Gastroesophageal sphincter (tissue), 4 donors: ENCODE data around the gene COL18A1. TPM values are rescaled to one million over a fixed set of nuclear protein-coding genes. Genes with fewer than 3 reads are reported as not detected.

Source experiments
- ATAC-seq: fragments of 150-250 bp; one replicate; pipeline ENCODE4 v1.9.1; 2016; ENCODE audit warnings: mild to moderate bottlenecking, moderate library complexity
- H3K27ac ChIP-seq, 4 donors: fragments of 200-600 bp; sonication (generic) in 3 of 4; 1 replicate in 3 of 4; 2 replicates in 1 of 4; pipeline ENCODE4 v1.5.1; 2016 to 2019
- H3K27me3 ChIP-seq: fragments of 200-600 bp; sonication (generic); one replicate; pipeline ENCODE4 v1.5.1; 2019
- H3K36me3 ChIP-seq, 2 donors: fragments of 200-600 bp; sonication (generic); one replicate each; pipeline ENCODE4 v1.5.1; 2019; ENCODE audit warnings: control low read depth in 1 of 2
- H3K4me1 ChIP-seq, 3 donors: fragments of 200-600 bp; sonication (generic); 1 replicate in 2 of 3; 2 replicates in 1 of 3; pipeline ENCODE4 v1.5.1; 2016 to 2019; ENCODE audit warnings: control low read depth in 2 of 3
- H3K4me3 ChIP-seq, 2 donors: fragments of 200-600 bp; sonication (generic); one replicate each; pipeline ENCODE4 v1.5.1; 2019; ENCODE audit warnings: mild to moderate bottlenecking in 1 of 2, moderate library complexity in 1 of 2
- H3K9me3 ChIP-seq, 3 donors: fragments of 200-600 bp; sonication (generic); one replicate each; pipeline ENCODE4 v1.5.1; 2017 to 2019; ENCODE audit warnings: control low read depth in 2 of 3
- EP300 ChIP-seq: sonication (generic); formaldehyde crosslinking; IDR thresholded peaks from one replicate; pipeline ENCODE4 v1.6.1; 2017; ENCODE audit warnings: antibody characterized with exemption, mild to moderate bottlenecking
- POLR2A ChIP-seq, 2 donors: fragments of 450-650 bp; IDR thresholded peaks; one replicate each; pipeline ENCODE4 v1.6.1; 2017; ENCODE audit warnings: antibody characterized with exemption in 2 of 2, mild to moderate bottlenecking in 2 of 2, moderate library complexity in 1 of 2
- POLR2AphosphoS5 ChIP-seq: sonication (generic); formaldehyde crosslinking; IDR thresholded peaks from one replicate; pipeline ENCODE4 v1.6.1; 2017; ENCODE audit warnings: antibody characterized with exemption
- WGBS, 2 donors: methylation state at CpG; one replicate each; pipeline ENCODE4 v1.1.5; 2018; ENCODE audit warnings: low coverage in 1 of 2; 5-methylcytosine and 5-hydroxymethylcytosine counted together
- total RNA-seq, 4 donors: library from RNA; depleted of rRNA; stranded (reverse); fragments of >200 nt; gene quantifications; one replicate each; pipeline ENCODE4 v1.1.0, GENCODE V29; 2016
- TF ChIP-seq, protein P1 (sequence below), 4 experiments: fragments of 200-600 bp in 2 of 4; fragments of 450-650 bp in 2 of 4; sonication (generic) in 1 of 4; IDR thresholded peaks; one replicate each; pipeline ENCODE4 v1.5.1; 2017 to 2019; ENCODE audit warnings: antibody characterized with exemption in 4 of 4, mild to moderate bottlenecking in 2 of 4, moderate library complexity in 2 of 4

Gene COL18A1
- total RNA-seq, 4 donors from 2014 or later = 69.3 to 116 (median 78.4) TPM

DNA sequence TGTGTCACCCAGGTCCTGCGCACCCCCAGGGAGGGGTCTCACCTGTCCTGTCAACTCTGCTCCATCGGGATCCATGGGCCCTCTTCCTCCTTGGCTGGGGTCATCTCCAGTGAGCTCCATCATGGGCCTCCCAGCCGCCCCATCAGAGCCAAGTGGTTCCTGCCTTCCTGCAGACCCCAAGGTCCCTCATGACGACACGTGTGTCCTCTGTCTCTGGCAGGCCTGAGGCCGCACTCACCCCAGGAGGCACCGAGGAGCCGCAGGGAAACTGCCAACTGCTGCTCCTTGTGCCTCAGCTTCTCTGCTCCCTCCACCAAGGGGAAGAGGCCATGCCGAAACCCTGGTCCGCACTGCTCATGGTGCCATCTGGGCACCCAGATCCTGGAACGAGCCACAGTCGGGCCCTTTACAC, 46.8 kb downstream of the COL18A1 start:
- WGBS, 2 donors = 72% methylated on average over 4 of the region's 12 CpGs; no CpG with 5 or more reads in 1 of the 2 donors
- ATAC-seq = no peak
- peaks cover 0 to 12% of the 10 kb centered on the region in 2 donors for H3K36me3 ChIP-seq

DNA sequence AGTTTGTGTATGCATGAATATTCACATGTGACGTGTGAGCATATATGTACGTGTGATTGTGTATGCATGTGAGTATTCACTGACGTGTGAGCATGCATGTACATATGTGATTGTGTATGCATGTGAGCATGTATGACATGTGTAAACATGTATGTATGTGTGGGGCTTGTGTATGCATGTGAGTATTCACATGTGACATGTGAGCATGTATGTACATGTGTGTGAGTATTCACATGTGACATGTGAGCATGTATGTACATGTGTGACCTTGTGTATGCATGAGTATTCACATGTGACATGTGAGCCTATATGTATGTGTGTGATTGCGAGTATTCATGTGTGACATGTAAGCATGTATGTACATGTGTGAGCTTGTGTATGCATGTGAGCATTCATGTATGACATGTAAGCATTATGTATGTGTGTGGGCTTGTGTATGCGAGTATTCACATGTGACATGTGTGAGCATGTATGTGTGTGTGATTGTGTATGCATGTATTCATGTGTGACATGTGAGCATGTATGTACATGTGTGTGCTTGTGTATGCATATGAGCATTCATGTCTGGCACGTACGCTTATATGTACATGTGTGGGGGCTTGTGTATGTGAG, 47.8 kb downstream of the COL18A1 start:
- no peak overlapping the region for H3K27ac ChIP-seq
- no peak for ATAC-seq
- TF ChIP-seq EP300 = no peak
- TF ChIP-seq POLR2AphosphoS5 = no peak
- TF ChIP-seq POLR2A (IDR thresholded peaks at IDR 0.05) = no peak
- TF ChIP-seq, protein P1, sequence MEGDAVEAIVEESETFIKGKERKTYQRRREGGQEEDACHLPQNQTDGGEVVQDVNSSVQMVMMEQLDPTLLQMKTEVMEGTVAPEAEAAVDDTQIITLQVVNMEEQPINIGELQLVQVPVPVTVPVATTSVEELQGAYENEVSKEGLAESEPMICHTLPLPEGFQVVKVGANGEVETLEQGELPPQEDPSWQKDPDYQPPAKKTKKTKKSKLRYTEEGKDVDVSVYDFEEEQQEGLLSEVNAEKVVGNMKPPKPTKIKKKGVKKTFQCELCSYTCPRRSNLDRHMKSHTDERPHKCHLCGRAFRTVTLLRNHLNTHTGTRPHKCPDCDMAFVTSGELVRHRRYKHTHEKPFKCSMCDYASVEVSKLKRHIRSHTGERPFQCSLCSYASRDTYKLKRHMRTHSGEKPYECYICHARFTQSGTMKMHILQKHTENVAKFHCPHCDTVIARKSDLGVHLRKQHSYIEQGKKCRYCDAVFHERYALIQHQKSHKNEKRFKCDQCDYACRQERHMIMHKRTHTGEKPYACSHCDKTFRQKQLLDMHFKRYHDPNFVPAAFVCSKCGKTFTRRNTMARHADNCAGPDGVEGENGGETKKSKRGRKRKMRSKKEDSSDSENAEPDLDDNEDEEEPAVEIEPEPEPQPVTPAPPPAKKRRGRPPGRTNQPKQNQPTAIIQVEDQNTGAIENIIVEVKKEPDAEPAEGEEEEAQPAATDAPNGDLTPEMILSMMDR (IDR thresholded peaks at IDR 0.05) = no peak
- no peak overlapping the region for H3K4me3 ChIP-seq
- peaks cover 45% of the 10 kb centered on the region for H3K27me3 ChIP-seq
- WGBS, 2 donors = 93 to 97% methylated on average over 7 of the region's 7 CpGs
- H3K4me1 ChIP-seq = peaks cover 0 to 57% (median 12%) of the 10 kb centered on the region in 3 donors
- no peaks in the 10 kb centered on the region for H3K9me3 ChIP-seq
- peaks cover 0 to 12% of the 10 kb centered on the region in 2 donors for H3K36me3 ChIP-seq

More for the DNA sequence above, 46.8 kb downstream of the COL18A1 start:
- Histone ChIP-seq H3K27ac (no peak overlapping the region), H3K9me3 (peaks cover 0 to 2% (median 0%) of the 10 kb centered on the region in 3 donors), H3K4me3 (no peak overlapping the region), H3K4me1 (peaks cover 0 to 47% (median 12%) of the 10 kb centered on the region in 3 donors), H3K27me3 (peaks cover 35% of the 10 kb centered on the region)
- TF ChIP-seq POLR2A (IDR thresholded peaks at IDR 0.05) (no peak), EP300 (no peak), POLR2AphosphoS5 (no peak)
- TF ChIP-seq, protein P1 (IDR thresholded peaks at IDR 0.05) = no peak

- Histone ChIP-seq H3K27ac (peak overlapping the region in 1 of 4 donors; percentile 17), H3K4me3 (no peak overlapping the region)
- 70 to 95% methylated on average over 4 to 9 of the region's 13 CpGs for WGBS, 2 donors
Observed at GRCh38 chr21:45453308-45453950, 48.5 kb downstream of the COL18A1 start.

DNA sequence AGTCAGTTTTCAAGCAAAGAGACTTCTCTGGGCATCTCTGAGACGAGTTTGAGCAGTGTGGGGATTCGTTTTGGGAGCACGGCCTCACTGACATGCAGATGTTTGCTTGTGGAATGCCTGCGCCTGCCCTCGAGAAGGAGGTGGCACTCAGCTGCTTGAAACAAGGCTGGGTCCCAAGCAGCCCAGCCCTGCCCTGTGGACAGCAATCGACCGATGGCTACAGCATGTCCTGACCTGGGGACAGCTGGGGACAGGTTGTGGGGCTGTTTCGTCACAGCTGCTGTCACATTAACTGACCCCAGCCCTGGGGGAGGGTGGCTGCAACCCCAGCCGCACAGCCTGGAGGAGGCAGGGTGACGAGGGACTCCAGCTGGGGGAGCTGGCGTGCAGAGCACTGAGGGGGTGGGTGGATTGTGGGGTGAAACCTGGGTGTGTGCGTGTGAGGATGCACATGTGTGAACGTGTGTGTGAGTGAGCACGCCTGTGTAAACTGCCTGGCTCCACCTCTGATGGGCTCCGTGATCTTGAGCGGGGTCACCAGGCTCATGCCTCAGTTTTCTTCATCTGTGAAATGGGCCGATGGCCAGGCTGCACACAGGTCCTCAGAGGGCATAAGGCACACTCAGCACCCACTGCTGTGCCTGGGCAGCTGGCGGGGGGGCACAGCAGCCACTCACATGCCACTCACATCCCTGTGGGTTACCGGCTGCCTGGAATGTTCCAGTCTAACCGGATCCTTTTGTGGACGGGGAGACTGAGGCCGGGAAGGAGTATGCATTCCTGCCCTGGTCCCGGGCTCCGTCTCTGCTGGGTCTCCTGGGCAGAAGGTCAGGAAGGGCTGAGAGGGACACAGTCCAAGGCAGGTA, 49.3 kb downstream of the COL18A1 start:
- H3K4me3 ChIP-seq = no peak overlapping the region
- peaks cover 0 to 57% (median 12%) of the 10 kb centered on the region in 3 donors for H3K4me1 ChIP-seq
- no peaks in the 10 kb centered on the region for H3K9me3 ChIP-seq
- TF ChIP-seq POLR2A (IDR thresholded peaks at IDR 0.05) = no peak
- TF ChIP-seq EP300 = no peak
- TF ChIP-seq, protein P1 (IDR thresholded peaks at IDR 0.05) = no peak
- no peak for TF ChIP-seq POLR2AphosphoS5
- H3K27me3 ChIP-seq = peaks cover 45% of the 10 kb centered on the region
- 100% methylated on average over 1 of the region's 24 CpGs; no CpG with 5 or more reads in 1 of the 2 donors for WGBS, 2 donors
- peaks cover 0 to 12% of the 10 kb centered on the region in 2 donors for H3K36me3 ChIP-seq
- no peak for ATAC-seq
- H3K27ac ChIP-seq = peak overlapping the region in 2 of 4 donors; percentile 17 to 41

More at GRCh38 chr21:45453308-45453950, 48.5 kb downstream of the COL18A1 start:
- Histone ChIP-seq H3K36me3 (peaks cover 0 to 12% of the 10 kb centered on the region in 2 donors), H3K9me3 (no peaks in the 10 kb centered on the region), H3K4me1 (peaks cover 0 to 62% (median 12%) of the 10 kb centered on the region in 3 donors), H3K27me3 (peaks cover 49% of the 10 kb centered on the region)
- no peak for ATAC-seq
- TF ChIP-seq, protein P1 (IDR thresholded peaks at IDR 0.05) = no peak
- TF ChIP-seq POLR2AphosphoS5 = no peak
- TF ChIP-seq EP300 = no peak
- no peak for TF ChIP-seq POLR2A (IDR thresholded peaks at IDR 0.05)
